CD14-positive monocyte (primary cell): Measurements from ENCODE around the gene MORN5. TPM values are rescaled to one million over a fixed set of nuclear protein-coding genes. Genes with fewer than 3 reads are reported as not detected.

ENCODE experiments used
- DNase-seq, 3 donors: peaks; one replicate each; pipeline ENCODE4 v3.0.0-alpha.2; 2011 to 2022
- H2AFZ ChIP-seq: 2 replicates; pipeline ENCODE4 v1.6.0; 2012; ENCODE audit warnings: mild to moderate bottlenecking, low read depth, low read length, inconsistent platforms; ENCODE audit not compliant: insufficient read depth, poor library complexity, severe bottlenecking
- H3K27ac ChIP-seq, 2 donors: 1 replicate in 1 of 2; 2 replicates in 1 of 2; pipeline ENCODE4 v1.5.1; 2012 to 2013; ENCODE audit warnings: low read length in 2 of 2, control low read depth in 1 of 2, inconsistent platforms in 1 of 2, low read depth in 1 of 2, mild to moderate bottlenecking in 1 of 2
- H3K27me3 ChIP-seq, 2 donors: one replicate each; pipeline versions ENCODE4 v1.6.0 to v1.6.1; 2011 to 2013; ENCODE audit warnings: low read length in 2 of 2; ENCODE audit not compliant: control insufficient read depth in 2 of 2, insufficient read depth in 2 of 2
- H3K36me3 ChIP-seq, 2 donors: replicated peaks in 1 of 2; 1 replicate in 1 of 2; 2 replicates in 1 of 2; pipeline versions ENCODE4 v1.5.1 to v1.6.1; 2012 to 2013; ENCODE audit warnings: low read length in 2 of 2, control low read depth in 1 of 2, inconsistent platforms in 1 of 2, mild to moderate bottlenecking in 1 of 2; ENCODE audit not compliant: insufficient read depth in 2 of 2, control insufficient read depth in 1 of 2
- H3K4me1 ChIP-seq, 2 donors: 1 replicate in 1 of 2; 2 replicates in 1 of 2; pipeline versions ENCODE4 v1.5.1 to v1.6.1; 2012 to 2013; ENCODE audit warnings: low read length in 2 of 2, control low read depth in 1 of 2, inconsistent platforms in 1 of 2, mild to moderate bottlenecking in 1 of 2, moderate library complexity in 1 of 2; ENCODE audit not compliant: insufficient read depth in 2 of 2, control insufficient read depth in 1 of 2
- H3K4me2 ChIP-seq: replicated peaks from 2 replicates; pipeline ENCODE3; 2012; ENCODE audit warnings: low read length, moderate library complexity, mild to moderate bottlenecking; ENCODE audit not compliant: poor library complexity, severe bottlenecking; ENCODE audit errors: extremely low read depth
- H3K4me3 ChIP-seq, 3 experiments: fragments of 200-600 bp in 1 of 3; sonication (generic) in 1 of 3; replicated peaks in 1 of 3; 1 replicate in 2 of 3; 2 replicates in 1 of 3; pipeline ENCODE4 v1.5.1; 2011 to 2013; ENCODE audit warnings: low read length in 3 of 3, mild to moderate bottlenecking in 3 of 3, control low read depth in 2 of 3, low read depth in 2 of 3, inconsistent platforms in 1 of 3, moderate library complexity in 1 of 3
- H3K79me2 ChIP-seq: 2 replicates; pipeline ENCODE4 v1.6.0; 2012; ENCODE audit warnings: mild to moderate bottlenecking, control low read depth, inconsistent platforms, low read length, moderate library complexity; ENCODE audit not compliant: insufficient read depth
- H3K9ac ChIP-seq: 2 replicates; pipeline ENCODE4 v1.6.0; 2017; ENCODE audit warnings: low read length, mild to moderate bottlenecking; ENCODE audit not compliant: insufficient read depth, poor library complexity, severe bottlenecking
- H3K9me3 ChIP-seq, 2 donors: replicated peaks in 1 of 2; 1 replicate in 1 of 2; 2 replicates in 1 of 2; pipeline versions ENCODE4 v1.5.1 to v1.6.1; 2012 to 2013; ENCODE audit warnings: low read length in 2 of 2, control low read depth in 1 of 2; ENCODE audit not compliant: control insufficient read depth in 1 of 2, insufficient read depth in 1 of 2
- H4K20me1 ChIP-seq: 2 replicates; pipeline ENCODE4 v1.6.0; 2012; ENCODE audit warnings: mild to moderate bottlenecking, low read length, control low read depth, moderate library complexity; ENCODE audit not compliant: insufficient read depth
- H3K27ac Mint-ChIP-seq, 7 donors: one replicate each; pipeline ENCODE4 v1.8.0; 2020; ENCODE audit warnings: mild to moderate bottlenecking in 7 of 7, mixed read lengths in 7 of 7, moderate library complexity in 6 of 7, inconsistent platforms in 2 of 7
- H3K27me3 Mint-ChIP-seq, 3 donors: one replicate each; pipeline ENCODE4 v1.8.0; 2021 to 2022; ENCODE audit warnings: low read depth in 3 of 3, mild to moderate bottlenecking in 3 of 3, mixed read lengths in 3 of 3, moderate library complexity in 3 of 3, inconsistent platforms in 1 of 3
- H3K36me3 Mint-ChIP-seq, 2 donors: one replicate each; pipeline ENCODE4 v1.8.0; 2020; ENCODE audit warnings: mixed read lengths in 2 of 2, inconsistent platforms in 1 of 2, mild to moderate bottlenecking in 1 of 2
- H3K4me1 Mint-ChIP-seq: one replicate; pipeline ENCODE4 v1.8.0; 2020; ENCODE audit warnings: mild to moderate bottlenecking, mixed read lengths
- H3K4me3 Mint-ChIP-seq, 2 donors: one replicate each; pipeline ENCODE4 v1.8.0; 2020; ENCODE audit warnings: mild to moderate bottlenecking in 2 of 2, mixed read lengths in 2 of 2, moderate library complexity in 1 of 2
- H3K9me3 Mint-ChIP-seq, 7 donors: one replicate each; pipeline ENCODE4 v1.8.0; 2020 to 2022; ENCODE audit warnings: mixed read lengths in 7 of 7, mild to moderate bottlenecking in 6 of 7, moderate library complexity in 6 of 7, inconsistent platforms in 2 of 7
- WGBS: methylation state at CpG from one replicate; pipeline ENCODE4 v1.1.5; 2013; ENCODE audit warnings: missing lambda C conversion rate; ENCODE audit not compliant: insufficient coverage; 5-methylcytosine and 5-hydroxymethylcytosine counted together
- intact Hi-C, 2 donors: fragments of 100-400 bp; cut with micrococcal nuclease; formaldehyde crosslinking; loops; one replicate each; pipeline versions ENCODE4 v1.15.0 to v1.15.1; 2023
- polyA plus RNA-seq, 3 donors: library from polyadenylated mRNA; depleted of rRNA in 1 of 3; unstranded in 2 of 3; stranded (reverse) in 1 of 3; fragments of 300-500 nt in 2 of 3; fragments of >200 nt in 1 of 3; fragmentation: Illumina TruSeq in 2 of 3; gene quantifications; 1 replicate in 2 of 3; 2 replicates in 1 of 3; pipeline ENCODE4 v1.2.3, GENCODE V29; 2012 to 2021
- TF ChIP-seq, protein P1 (sequence below): fragments of 200-600 bp; IDR thresholded peaks from one replicate; pipeline ENCODE4 v1.8.0; 2022; ENCODE audit warnings: antibody characterized with exemption, mild to moderate bottlenecking

The MORN5 gene
- polyA plus RNA-seq, 3 donors = not detected

GRCh38 chr9:122125158-122125508 is 34.6 kb upstream of the MORN5 start:
- Mint-ChIP-seq H3K4me1 (peaks cover 12% of the 10 kb centered on the region), H3K36me3 (no peaks in the 10 kb centered on the region), H3K9me3 (peaks cover 0 to 4% (median 1%) of the 10 kb centered on the region in 7 donors), H3K4me3 (peak overlapping the region in 1 of 2 donors; percentile 86), H3K27me3 (peaks cover 38 to 43% (median 41%) of the 10 kb centered on the region in 3 donors), H3K27ac (no peak overlapping the region)
- no peak overlapping the region for H3K4me3 ChIP-seq
- no peak overlapping the region for H3K27ac ChIP-seq
- peaks cover 4 to 9% of the 10 kb centered on the region in 2 donors for H3K4me1 ChIP-seq
- peak; percentile 56 to 66 (median 66) for DNase-seq
- H3K9ac ChIP-seq = no peak overlapping the region
- no peak overlapping the region for H3K4me2 ChIP-seq
- no peaks in the 10 kb centered on the region for H3K79me2 ChIP-seq
- peaks cover 18 to 30% of the 10 kb centered on the region in 2 donors for H3K27me3 ChIP-seq
- no peaks in the 10 kb centered on the region for H3K36me3 ChIP-seq
- TF ChIP-seq, protein P1, sequence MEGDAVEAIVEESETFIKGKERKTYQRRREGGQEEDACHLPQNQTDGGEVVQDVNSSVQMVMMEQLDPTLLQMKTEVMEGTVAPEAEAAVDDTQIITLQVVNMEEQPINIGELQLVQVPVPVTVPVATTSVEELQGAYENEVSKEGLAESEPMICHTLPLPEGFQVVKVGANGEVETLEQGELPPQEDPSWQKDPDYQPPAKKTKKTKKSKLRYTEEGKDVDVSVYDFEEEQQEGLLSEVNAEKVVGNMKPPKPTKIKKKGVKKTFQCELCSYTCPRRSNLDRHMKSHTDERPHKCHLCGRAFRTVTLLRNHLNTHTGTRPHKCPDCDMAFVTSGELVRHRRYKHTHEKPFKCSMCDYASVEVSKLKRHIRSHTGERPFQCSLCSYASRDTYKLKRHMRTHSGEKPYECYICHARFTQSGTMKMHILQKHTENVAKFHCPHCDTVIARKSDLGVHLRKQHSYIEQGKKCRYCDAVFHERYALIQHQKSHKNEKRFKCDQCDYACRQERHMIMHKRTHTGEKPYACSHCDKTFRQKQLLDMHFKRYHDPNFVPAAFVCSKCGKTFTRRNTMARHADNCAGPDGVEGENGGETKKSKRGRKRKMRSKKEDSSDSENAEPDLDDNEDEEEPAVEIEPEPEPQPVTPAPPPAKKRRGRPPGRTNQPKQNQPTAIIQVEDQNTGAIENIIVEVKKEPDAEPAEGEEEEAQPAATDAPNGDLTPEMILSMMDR = peak; percentile 88
- H4K20me1 ChIP-seq = no peaks in the 10 kb centered on the region
- peaks cover 0 to 5% of the 10 kb centered on the region in 2 donors for H3K9me3 ChIP-seq
- 0% methylated on average over 6 of the region's 8 CpGs for WGBS
- H2AFZ ChIP-seq = no peak overlapping the region
- intact Hi-C loops = loop anchor here (2.0 to 10.0 kb wide), 4 partner anchors 226 to 690 kb away; no protein-coding TSS in a partner anchor

DNA sequence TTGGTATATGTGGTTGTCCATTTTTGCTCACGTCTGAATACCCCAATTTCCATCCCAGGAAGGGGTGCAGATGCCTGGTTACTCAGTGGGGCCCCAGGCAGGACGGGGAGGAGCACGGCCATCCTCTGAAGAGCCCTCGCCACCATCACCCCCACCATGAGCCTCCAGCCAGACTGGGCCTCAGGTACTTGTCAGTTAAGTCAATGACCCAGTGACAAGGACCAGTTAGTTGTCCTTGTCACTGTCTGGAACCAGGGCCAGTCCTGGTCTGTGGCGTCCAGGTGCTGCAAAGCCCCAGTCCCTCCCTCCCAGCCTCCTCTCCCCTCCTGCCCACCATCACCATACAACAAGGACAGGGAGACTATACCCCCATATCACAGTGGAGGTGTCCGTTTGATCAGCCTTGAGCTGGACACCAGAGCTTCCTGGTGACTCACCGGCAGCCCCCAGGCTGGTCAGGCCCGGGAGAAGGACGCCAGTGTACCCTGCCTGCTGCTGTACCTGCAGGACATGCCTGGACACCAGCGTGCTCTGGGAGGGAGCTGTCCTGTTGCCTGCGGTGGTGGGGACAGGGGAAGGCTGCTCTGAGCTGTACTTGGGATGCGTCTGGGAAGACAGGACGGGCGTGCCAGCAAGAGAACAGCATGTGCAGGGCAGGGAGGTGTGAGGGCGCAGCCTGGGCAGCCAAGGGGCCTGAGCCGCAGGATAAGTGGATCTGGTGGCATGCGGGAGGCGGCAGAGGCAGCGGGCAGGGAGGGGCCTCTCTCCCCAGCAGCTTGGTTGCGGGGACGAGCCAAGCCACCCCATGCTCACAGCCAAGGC is 34.0 kb upstream of the MORN5 start:
- peak overlapping the region in 1 of 2 donors; percentile 86 for H3K4me3 Mint-ChIP-seq
- Histone ChIP-seq H3K9me3 (peaks cover 0 to 5% of the 10 kb centered on the region in 2 donors), H3K4me2 (no peak overlapping the region), H3K9ac (no peak overlapping the region), H4K20me1 (no peaks in the 10 kb centered on the region), H3K36me3 (no peaks in the 10 kb centered on the region), H3K27me3 (peaks cover 18 to 30% of the 10 kb centered on the region in 2 donors), H3K4me1 (peaks cover 4 to 9% of the 10 kb centered on the region in 2 donors), H3K4me3 (no peak overlapping the region), H3K79me2 (no peaks in the 10 kb centered on the region), H3K27ac (no peak overlapping the region), H2AFZ (no peak overlapping the region)
- peaks cover 12% of the 10 kb centered on the region for H3K4me1 Mint-ChIP-seq
- H3K27me3 Mint-ChIP-seq = peaks cover 38 to 45% (median 39%) of the 10 kb centered on the region in 3 donors
- no peak overlapping the region for H3K27ac Mint-ChIP-seq
- intact Hi-C loops = loop anchor here (2.0 to 10.0 kb wide), 4 partner anchors 225 to 689 kb away; no protein-coding TSS in a partner anchor
- peaks cover 0 to 4% (median 1%) of the 10 kb centered on the region in 7 donors for H3K9me3 Mint-ChIP-seq
- DNase-seq = no peak
- no peaks in the 10 kb centered on the region for H3K36me3 Mint-ChIP-seq
- WGBS = 76% methylated on average over 19 of the region's 21 CpGs
- TF ChIP-seq, protein P1 = peak; percentile 43
